ENCODE data around the gene COMMD2. TPM values are rescaled to one million over a fixed set of nuclear protein-coding genes. Genes with fewer than 3 reads are reported as not detected.

COMMD2 gene
- total RNA-seq, 4 donors from 2014 or later = 11.1 to 29.2 (median 22.1) TPM

GRCh38 chr3:149720918-149721317 is 31.4 kb downstream of the COMMD2 start:
- peaks cover 0 to 5% (median 0%) of the 10 kb centered on the region in 3 donors for H3K4me1 ChIP-seq
- no peak overlapping the region for H3K27ac ChIP-seq
- H3K36me3 ChIP-seq = no peaks in the 10 kb centered on the region
- intact Hi-C loops (cut with DNase I) = no loop called here
- 81 to 94% methylated on average over 2 of the region's 2 CpGs for WGBS, 2 donors
- no peak overlapping the region for H3K4me3 ChIP-seq
- no peaks in the 10 kb centered on the region for H3K27me3 ChIP-seq
- no peak for DNase-seq
- H3K9me3 ChIP-seq = no peaks in the 10 kb centered on the region
- TF ChIP-seq, protein P1, sequence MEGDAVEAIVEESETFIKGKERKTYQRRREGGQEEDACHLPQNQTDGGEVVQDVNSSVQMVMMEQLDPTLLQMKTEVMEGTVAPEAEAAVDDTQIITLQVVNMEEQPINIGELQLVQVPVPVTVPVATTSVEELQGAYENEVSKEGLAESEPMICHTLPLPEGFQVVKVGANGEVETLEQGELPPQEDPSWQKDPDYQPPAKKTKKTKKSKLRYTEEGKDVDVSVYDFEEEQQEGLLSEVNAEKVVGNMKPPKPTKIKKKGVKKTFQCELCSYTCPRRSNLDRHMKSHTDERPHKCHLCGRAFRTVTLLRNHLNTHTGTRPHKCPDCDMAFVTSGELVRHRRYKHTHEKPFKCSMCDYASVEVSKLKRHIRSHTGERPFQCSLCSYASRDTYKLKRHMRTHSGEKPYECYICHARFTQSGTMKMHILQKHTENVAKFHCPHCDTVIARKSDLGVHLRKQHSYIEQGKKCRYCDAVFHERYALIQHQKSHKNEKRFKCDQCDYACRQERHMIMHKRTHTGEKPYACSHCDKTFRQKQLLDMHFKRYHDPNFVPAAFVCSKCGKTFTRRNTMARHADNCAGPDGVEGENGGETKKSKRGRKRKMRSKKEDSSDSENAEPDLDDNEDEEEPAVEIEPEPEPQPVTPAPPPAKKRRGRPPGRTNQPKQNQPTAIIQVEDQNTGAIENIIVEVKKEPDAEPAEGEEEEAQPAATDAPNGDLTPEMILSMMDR (IDR thresholded peaks at IDR 0.05) = no peak
- TF ChIP-seq POLR2A (IDR thresholded peaks at IDR 0.05) = no peak

GRCh38 chr3:149717391-149718056 is 34.8 kb downstream of the COMMD2 start:
- H3K27ac ChIP-seq = no peak overlapping the region
- H3K4me3 ChIP-seq = peak overlapping the region in 1 of 4 donors; percentile 29
- H3K27me3 ChIP-seq = no peaks in the 10 kb centered on the region
- 3 to 11% methylated on average over 2 of the region's 2 CpGs for WGBS, 2 donors
- no peak for TF ChIP-seq POLR2A (IDR thresholded peaks at IDR 0.05)
- TF ChIP-seq, protein P1 (IDR thresholded peaks at IDR 0.05) = peak in 5 of 6 experiments; percentile 69 to 86 (median 82)
- DNase-seq = no peak
- H3K4me1 ChIP-seq = peaks cover 0 to 5% (median 0%) of the 10 kb centered on the region in 3 donors
- intact Hi-C loops (cut with DNase I) = no loop called here
- no peaks in the 10 kb centered on the region for H3K36me3 ChIP-seq
- H3K9me3 ChIP-seq = no peaks in the 10 kb centered on the region

DNA sequence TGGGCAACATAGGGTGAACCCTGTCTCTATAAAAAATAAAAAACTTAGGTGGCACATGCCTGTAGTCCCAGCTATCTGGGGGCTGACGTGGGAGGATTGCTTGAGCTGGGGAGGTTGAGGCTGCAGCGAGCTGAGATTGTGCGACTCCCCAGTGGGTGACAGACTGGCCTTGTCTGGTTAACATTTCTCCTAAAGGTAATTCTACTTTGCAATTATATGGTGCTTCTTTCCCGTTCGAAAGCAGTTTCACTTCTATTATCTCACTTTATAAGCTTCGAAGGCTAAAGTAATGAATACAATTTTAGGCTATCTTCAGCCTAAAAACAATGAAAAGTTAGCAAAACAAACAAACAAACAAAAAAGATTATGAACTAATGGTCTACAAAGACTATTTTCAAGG is 35.3 kb downstream of the COMMD2 start:
- Histone ChIP-seq H3K4me3 (peak overlapping the region in 1 of 4 donors; percentile 29), H3K36me3 (no peaks in the 10 kb centered on the region), H3K9me3 (no peaks in the 10 kb centered on the region), H3K4me1 (peaks cover 0 to 5% (median 0%) of the 10 kb centered on the region in 3 donors), H3K27me3 (no peaks in the 10 kb centered on the region), H3K27ac (no peak overlapping the region)
- intact Hi-C loops (cut with DNase I) = no loop called here
- TF ChIP-seq, protein P1 (IDR thresholded peaks at IDR 0.05) = no peak
- TF ChIP-seq POLR2A (IDR thresholded peaks at IDR 0.05) = no peak
- no peak for DNase-seq
- 61 to 81% methylated on average over 6 of the region's 6 CpGs for WGBS, 2 donors

- Histone ChIP-seq H3K36me3 (no peaks in the 10 kb centered on the region), H3K4me1 (peaks cover 0 to 5% (median 0%) of the 10 kb centered on the region in 3 donors), H3K9me3 (no peaks in the 10 kb centered on the region), H3K27me3 (no peaks in the 10 kb centered on the region), H3K4me3 (no peak overlapping the region), H3K27ac (no peak overlapping the region)
- DNase-seq = no peak
- intact Hi-C loops (cut with DNase I) = no loop called here
- no peak for TF ChIP-seq POLR2A (IDR thresholded peaks at IDR 0.05)
- TF ChIP-seq, protein P1 (IDR thresholded peaks at IDR 0.05) = no peak
- WGBS, 2 donors = 91 to 93% methylated on average over 6 to 11 of the region's 13 CpGs
Observed at GRCh38 chr3:149715247-149715646, 37.0 kb downstream of the COMMD2 start.

- Histone ChIP-seq H3K36me3 (no peaks in the 10 kb centered on the region), H3K27me3 (no peaks in the 10 kb centered on the region), H3K4me3 (no peak overlapping the region), H3K4me1 (peaks cover 0 to 5% (median 0%) of the 10 kb centered on the region in 3 donors), H3K27ac (no peak overlapping the region), H3K9me3 (no peaks in the 10 kb centered on the region)
- no peak for DNase-seq
- no peak for TF ChIP-seq POLR2A (IDR thresholded peaks at IDR 0.05)
- TF ChIP-seq, protein P1 (IDR thresholded peaks at IDR 0.05) = no peak
- intact Hi-C loops (cut with DNase I) = no loop called here
- 78 to 94% methylated on average over 7 to 9 of the region's 38 CpGs for WGBS, 2 donors
Observed at GRCh38 chr3:149713730-149714654, 38.3 kb downstream of the COMMD2 start.

All from esophagus squamous epithelium (tissue), 5 donors.